Measurements from ENCODE around the gene DNAJA3.

DNA sequence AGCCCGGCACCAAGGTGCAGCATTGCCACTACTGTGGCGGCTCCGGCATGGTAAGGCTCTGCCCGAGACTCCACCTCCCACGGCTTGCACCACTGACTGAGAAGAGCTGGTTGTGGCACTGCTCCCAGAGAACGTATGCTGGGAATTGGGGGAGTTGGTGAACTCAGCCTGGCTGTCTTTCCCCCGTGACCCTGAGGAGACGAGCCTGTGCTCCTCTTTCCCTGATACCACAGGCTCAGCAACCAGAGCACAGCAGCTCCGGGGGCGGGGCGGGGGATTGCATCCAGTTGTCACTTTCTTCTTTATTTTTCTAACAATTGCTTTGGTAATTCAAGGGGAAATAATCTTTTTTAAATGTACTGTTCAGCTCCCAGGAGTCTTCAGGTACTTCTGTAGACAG, 16.7 kb downstream of the DNAJA3 start:
- TF ChIP-seq, protein P1, sequence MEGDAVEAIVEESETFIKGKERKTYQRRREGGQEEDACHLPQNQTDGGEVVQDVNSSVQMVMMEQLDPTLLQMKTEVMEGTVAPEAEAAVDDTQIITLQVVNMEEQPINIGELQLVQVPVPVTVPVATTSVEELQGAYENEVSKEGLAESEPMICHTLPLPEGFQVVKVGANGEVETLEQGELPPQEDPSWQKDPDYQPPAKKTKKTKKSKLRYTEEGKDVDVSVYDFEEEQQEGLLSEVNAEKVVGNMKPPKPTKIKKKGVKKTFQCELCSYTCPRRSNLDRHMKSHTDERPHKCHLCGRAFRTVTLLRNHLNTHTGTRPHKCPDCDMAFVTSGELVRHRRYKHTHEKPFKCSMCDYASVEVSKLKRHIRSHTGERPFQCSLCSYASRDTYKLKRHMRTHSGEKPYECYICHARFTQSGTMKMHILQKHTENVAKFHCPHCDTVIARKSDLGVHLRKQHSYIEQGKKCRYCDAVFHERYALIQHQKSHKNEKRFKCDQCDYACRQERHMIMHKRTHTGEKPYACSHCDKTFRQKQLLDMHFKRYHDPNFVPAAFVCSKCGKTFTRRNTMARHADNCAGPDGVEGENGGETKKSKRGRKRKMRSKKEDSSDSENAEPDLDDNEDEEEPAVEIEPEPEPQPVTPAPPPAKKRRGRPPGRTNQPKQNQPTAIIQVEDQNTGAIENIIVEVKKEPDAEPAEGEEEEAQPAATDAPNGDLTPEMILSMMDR (IDR thresholded peaks at IDR 0.05; ENCODE audit: insufficient read depth, low read depth, low read length) = no peak
- no peak for TF ChIP-seq EZH2 (IDR thresholded peaks at IDR 0.05; ENCODE audit: insufficient read depth, low read length)
